NCI-H146 treated with DMSO at 0.1 percent for 48 hours (cell line): ENCODE results near the gene ARMC8.
A peak's percentile ranks its signal among the peaks of the same experiment; 100 is the strongest.

Experiments
- DNase-seq: peaks from one replicate; lab custom pipeline; 2025; ENCODE audit not compliant: unreplicated experiment; lab: John Stamatoyannopoulos, UW

The ARMC8 gene

DNA sequence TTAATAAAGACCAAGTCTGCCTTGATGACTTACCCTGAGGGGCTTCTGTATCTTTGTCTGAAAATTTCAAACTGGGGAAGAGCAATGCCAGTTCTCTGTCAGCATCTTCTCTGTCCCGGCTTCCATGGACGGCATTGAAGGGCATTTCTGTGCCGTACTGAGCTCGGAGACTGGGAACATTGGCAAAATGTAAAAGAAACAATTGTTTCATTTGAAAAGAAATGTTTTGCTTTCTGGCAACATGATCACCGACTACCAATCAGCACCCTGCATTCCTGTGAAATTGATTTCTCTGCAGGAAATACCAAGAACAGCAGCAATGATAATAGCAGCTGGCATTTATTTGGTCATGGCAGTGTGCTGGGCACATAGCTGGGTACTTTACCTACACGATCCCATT lies 116.4 kb downstream of the ARMC8 start:
- no peak for DNase-seq

DNA sequence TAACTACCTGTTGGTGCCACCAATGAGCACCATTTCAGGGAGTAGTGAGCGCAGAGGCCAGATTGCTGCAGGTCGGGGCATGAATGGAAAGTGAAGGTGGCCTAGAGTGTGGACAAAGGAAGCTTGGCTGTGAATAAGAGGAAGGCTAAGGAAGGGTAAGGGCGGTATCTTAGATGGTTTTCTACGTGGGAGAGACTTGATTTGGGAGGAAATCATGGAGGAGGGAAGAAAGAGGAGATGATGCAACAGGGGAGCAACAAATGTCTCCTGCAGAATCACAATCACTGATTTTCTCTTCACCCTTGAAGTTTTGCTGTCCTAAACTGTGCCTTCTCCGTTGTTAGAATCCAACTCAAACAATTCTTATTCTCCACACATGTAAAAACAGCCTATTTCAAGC lies 120.8 kb downstream of the ARMC8 start:
- no peak for DNase-seq

- DNase-seq, result no peak
These were observed 121.7 kb downstream of the ARMC8 start for GRCh38 chr3:138308783-138309182.

- no peak for DNase-seq
These were observed 123.4 kb downstream of the ARMC8 start for GRCh38 chr3:138310494-138310893.

DNA sequence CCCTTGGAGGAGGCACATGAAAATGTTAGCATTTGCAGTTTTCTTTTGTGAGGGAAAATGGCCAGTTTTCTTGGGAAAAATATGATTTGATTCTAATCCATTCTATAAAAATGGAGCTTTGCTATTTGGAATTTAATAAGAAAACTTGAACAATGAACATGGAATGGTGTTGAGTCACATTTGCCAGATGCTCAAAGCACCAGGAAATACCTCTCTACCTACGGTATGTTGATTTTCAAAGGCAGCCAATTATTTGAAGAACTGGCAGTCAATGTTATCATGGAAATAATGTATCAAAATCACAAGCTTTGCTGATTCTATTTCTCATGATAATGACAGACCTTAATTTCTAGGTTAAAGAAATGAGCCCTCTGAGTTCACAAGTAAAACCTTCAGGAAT lies 127.7 kb downstream of the ARMC8 start:
- DNase-seq, result no peak

- no peak for DNase-seq
These were observed 130.6 kb downstream of the ARMC8 start for GRCh38 chr3:138317687-138318086.

DNA sequence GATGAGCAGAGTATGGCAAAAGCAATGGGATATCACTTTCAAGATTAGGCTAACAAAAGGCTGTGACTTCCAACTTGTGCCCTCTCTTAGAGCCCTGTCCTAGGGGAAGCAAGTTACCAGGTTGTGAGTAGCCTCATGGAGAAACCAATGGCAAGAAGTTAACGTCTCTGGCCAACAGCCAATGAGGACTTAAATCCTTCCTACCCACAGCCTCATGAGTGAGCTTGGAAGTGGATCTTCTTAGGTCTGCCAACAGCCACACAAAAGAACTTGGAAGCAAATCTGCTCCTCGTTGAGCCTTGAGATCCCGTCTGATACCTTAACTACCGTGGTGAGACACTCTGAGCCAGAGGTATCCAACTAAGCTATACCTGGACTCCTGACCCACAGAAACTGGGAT lies 136.9 kb downstream of the ARMC8 start:
- DNase-seq, result no peak

DNA sequence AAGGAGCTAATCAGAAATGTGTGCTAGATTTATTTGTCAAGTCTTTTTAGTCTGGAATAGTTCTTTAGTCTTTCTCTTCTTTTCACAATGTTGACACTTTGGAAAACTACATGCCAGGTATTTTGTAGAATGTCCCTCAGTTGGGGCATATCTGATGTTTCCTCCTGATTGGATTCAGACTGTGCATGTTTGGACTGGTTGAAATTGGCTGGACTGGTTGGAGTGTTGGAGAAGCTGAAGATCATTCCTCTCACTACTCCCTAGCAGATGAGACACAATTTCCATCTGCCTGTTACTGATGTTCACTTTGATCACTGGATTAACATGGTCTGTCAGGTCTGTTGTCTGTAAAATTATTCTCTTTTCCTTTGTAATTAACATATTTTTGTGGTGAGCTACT lies 138.9 kb downstream of the ARMC8 start:
- no peak for DNase-seq

- no peak for DNase-seq
These were observed 139.9 kb downstream of the ARMC8 start for GRCh38 chr3:138326866-138327595.

DNA sequence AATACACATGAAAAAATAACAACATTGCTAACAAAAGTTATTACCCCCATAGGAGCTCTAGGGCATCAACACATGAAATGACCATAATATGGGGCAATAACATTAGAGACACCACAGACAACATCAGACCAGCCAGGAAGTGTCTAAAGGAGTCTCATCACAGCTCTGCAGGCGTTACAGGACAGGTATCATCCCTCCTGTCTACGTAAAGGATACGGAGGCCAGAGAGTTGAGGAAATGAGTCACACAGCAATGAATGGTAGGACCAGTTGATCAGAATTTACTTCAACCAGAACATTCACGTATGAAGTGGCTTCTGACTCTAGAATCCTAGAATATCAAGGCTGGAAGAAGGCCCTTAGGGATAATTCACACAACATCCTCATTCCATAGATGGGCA lies 140.7 kb downstream of the ARMC8 start:
- DNase-seq, result no peak

- DNase-seq, result peak; percentile 33
These were observed 141.2 kb downstream of the ARMC8 start for GRCh38 chr3:138328341-138328740.

DNA sequence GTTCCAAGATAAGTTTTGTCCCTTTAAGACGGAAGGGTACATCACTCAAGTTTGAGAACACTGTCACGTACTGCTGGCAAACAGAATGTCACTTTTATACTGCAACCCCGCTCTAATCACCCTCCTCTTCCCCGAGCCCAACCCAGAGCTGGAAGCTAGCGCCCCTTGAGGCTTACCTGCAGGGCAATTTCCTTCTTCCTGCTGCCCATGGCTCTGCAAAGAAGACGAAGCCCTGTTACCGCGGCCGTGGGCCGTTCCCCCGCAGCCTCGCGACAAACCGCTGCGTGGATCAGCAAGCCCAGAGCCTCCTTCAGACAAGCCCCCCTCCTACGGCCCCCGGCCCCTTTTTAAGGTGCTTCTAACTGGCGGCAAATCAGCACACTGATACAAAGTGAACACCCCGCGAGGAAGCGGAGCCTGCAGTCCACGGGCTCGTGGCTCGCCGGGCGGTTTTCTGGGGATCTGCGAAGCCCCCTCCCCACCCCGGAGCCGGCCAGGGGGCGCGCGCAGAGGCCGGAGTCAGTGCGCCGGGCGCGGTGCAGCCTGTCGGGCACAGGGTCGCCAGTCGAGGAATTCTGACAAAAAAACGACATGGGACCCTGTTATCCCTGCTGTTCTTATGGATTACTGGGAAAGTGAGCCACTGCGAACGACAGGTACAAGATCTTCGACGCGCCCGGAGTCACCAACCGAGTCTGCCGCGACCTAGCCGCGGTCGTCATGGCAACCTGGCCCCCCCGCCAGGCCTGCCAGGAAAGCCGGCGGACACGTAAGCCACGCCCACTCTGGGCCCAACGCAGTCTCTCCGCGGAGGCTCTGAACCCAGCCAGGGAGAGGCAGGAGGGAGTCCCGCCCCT lies 142.3 kb downstream of the ARMC8 start, which contains the start of gene NME9:
Gene NME9, minus strand, starts transcription at position 725 of the 857 bp plus-strand sequence. Its CDS starts 516 bp downstream, at position 209.
- peak; percentile 98 for DNase-seq

DNA sequence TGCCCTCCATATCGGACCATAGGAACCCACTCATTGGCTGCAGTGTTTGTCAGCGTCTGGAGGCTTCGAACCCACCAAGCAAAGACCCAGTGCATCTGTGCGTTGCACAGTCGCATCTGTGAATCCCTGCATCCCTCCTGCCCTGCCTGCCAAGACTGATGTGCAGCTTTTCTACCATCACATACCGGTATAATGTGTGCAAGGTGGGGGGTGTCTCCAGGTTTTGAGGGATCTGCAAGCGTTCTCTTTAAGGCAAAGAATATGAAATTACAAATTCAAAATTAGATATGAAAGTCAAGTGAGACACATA lies 142.8 kb downstream of the ARMC8 start:
- DNase-seq, result no peak

GRCh38 chr3:138331143-138331894 lies 144.2 kb downstream of the ARMC8 start:
- no peak for DNase-seq

DNA sequence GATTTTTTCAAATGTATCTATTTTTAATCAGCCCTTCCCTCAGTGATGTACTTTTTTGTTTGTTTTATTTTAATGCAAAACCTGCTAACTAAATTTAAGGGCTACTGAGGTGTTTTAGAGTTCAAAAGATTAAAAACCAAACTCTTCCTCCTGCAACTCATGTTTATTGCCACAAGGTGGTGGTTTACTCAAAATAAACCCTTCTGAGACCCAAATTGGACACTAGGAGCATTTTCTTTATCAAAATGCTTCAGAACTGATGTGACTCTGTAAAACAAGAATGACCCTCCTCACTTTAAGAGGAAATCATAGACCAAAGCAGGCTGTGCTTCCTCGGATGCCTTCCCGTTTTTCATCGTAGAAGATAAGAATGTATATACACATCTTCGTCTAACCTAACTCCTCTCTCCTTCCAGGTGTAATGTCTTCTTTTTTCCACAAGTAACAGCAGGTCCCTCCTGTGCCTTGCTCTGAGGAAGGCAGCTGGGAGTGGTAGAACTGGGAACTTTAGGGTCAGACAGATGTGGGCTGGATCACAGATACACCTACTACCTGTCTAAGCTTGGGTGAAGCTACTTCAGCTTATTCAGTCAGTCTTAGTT lies 145.5 kb downstream of the ARMC8 start:
- DNase-seq, result peak; percentile 46

GRCh38 chr3:138334608-138335007 lies 147.5 kb downstream of the ARMC8 start:
- DNase-seq, result no peak

DNA sequence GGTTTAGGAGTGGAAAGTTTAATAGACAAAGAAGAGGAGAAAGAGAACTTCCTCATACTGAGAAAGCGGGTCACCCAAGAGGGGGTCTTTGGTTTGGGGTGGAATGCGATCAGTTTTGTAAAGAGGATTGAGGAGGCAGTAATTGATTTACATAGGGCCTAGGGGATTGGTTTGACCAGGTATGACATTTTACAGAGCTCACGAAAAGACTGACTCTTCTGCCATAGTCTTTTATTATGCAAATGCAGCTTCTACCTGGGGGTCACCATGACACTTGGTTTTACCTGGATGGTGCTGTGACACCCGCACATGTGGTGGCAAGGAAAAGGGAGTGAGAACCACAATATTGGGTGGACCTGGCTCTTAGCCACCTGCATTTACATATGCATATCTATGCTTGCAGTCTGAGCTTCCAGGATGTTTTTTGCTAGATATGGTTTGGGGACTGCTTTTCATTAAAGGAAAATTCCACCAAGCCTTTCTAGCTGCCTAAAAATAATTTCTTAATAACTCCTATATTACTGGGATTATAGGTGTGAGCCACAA lies 149.4 kb downstream of the ARMC8 start:
- DNase-seq, result no peak

GRCh38 chr3:138338244-138338643 lies 151.1 kb downstream of the ARMC8 start:
- no peak for DNase-seq

GRCh38 chr3:138338811-138339210 lies 151.7 kb downstream of the ARMC8 start:
- no peak for DNase-seq

DNA sequence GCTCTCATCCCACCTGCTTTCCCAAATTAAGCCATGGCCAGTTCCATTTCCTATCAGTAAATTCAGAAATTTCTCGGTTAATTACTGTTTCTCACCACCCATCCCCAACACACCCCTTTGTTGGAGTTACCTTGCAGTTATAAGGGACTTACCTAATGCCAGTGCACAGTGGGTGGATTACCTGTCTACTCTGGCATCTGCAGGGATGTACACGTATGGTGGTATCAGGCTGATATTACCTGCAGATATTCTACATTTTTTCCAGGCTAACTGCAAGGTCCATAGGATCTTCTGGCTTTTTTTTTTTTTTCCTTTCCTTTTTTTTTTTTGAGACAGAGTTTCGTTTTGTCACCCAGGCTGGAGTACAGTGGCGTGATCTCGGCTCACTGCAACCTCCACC lies 153.4 kb downstream of the ARMC8 start:
- DNase-seq, result no peak

- no peak for DNase-seq
These were observed 157.7 kb downstream of the ARMC8 start for GRCh38 chr3:138344754-138345153.
